ENCODE measurements around the gene PRPF6.
"Not testable (repeated sequence)": the region's sequence is repeated elsewhere in the genome, so short reads cannot be mapped to it uniquely, and the experiment has no call there.

PRPF6 gene

GRCh38 chr20:63969838-63970713 is 10.9 kb upstream of the PRPF6 start, which contains the start of gene ZNF512B:
Gene ZNF512B (minus strand): TSS chr20:63969930. CDS start chr20:63967950, 1,980 bp downstream.
- H3K4me3 ChIP-seq (ENCODE audit: low read length): peak within 1 kb of the TSS; percentile 86
- peak; percentile 64 for DNase-seq (ENCODE audit: low read depth, low spot score)

- H3K4me3 ChIP-seq (ENCODE audit: low read length): no peak overlapping the region
Observed at GRCh38 chr20:63970714-63971431, 10.1 kb upstream of the PRPF6 start.

GRCh38 chr20:63971960-63972311 is 9.0 kb upstream of the PRPF6 start:
- not testable (repeated sequence) for H3K4me3 ChIP-seq (ENCODE audit: low read length); DNase-seq (ENCODE audit: low read depth, low spot score)

More at GRCh38 chr20:63970714-63971431, 10.1 kb upstream of the PRPF6 start:
- DNase-seq (ENCODE audit: low read depth, low spot score): no peak

GRCh38 chr20:63972312-63973159 is 8.4 kb upstream of the PRPF6 start:
- DNase-seq (ENCODE audit: low read depth, low spot score): no peak
- H3K4me3 ChIP-seq (ENCODE audit: low read length): no peak overlapping the region

GRCh38 chr20:63973160-63973479 is 7.8 kb upstream of the PRPF6 start:
- no peak for DNase-seq (ENCODE audit: low read depth, low spot score)
- H3K4me3 ChIP-seq (ENCODE audit: low read length): no peak overlapping the region

GRCh38 chr20:63973636-63974401 is 7.1 kb upstream of the PRPF6 start:
- no peak for DNase-seq (ENCODE audit: low read depth, low spot score)

GRCh38 chr20:63974402-63975200 is 6.3 kb upstream of the PRPF6 start:
- no peak overlapping the region for H3K4me3 ChIP-seq (ENCODE audit: low read length)
- DNase-seq (ENCODE audit: low read depth, low spot score): no peak

More at GRCh38 chr20:63973636-63974401, 7.1 kb upstream of the PRPF6 start:
- H3K4me3 ChIP-seq (ENCODE audit: low read length): no peak overlapping the region

- DNase-seq (ENCODE audit: low read depth, low spot score): not testable (repeated sequence)
Observed at GRCh38 chr20:63976511-63976910, 4.4 kb upstream of the PRPF6 start.

GRCh38 chr20:63976980-63977738 is 3.8 kb upstream of the PRPF6 start:
- DNase-seq (ENCODE audit: low read depth, low spot score): no peak
- no peak overlapping the region for H3K4me3 ChIP-seq (ENCODE audit: low read length)

More at GRCh38 chr20:63976511-63976910, 4.4 kb upstream of the PRPF6 start:
- not testable (repeated sequence) for H3K4me3 ChIP-seq (ENCODE audit: low read length)

GRCh38 chr20:63977739-63978276 is 3.1 kb upstream of the PRPF6 start:
- no peak for DNase-seq (ENCODE audit: low read depth, low spot score)
- H3K4me3 ChIP-seq (ENCODE audit: low read length): peak overlapping the region; percentile 96

GRCh38 chr20:63978319-63979228 is 2.4 kb upstream of the PRPF6 start:
- DNase-seq (ENCODE audit: low read depth, low spot score): peak; percentile 53
- H3K4me3 ChIP-seq (ENCODE audit: low read length): peak overlapping the region; percentile 96

- DNase-seq (ENCODE audit: low read depth, low spot score): no peak
- peak overlapping the region; percentile 96 for H3K4me3 ChIP-seq (ENCODE audit: low read length)
Observed at GRCh38 chr20:63979229-63979556, 1.7 kb upstream of the PRPF6 start.

GRCh38 chr20:63979557-63980316 is 1.2 kb upstream of the PRPF6 start, which contains the start of gene SAMD10:
Gene SAMD10 (minus strand): TSS chr20:63979642. CDS start chr20:63979467, 175 bp downstream.
- H3K4me3 ChIP-seq (ENCODE audit: low read length): peak within 1 kb of the TSS; percentile 96
- peak; percentile 64 for DNase-seq (ENCODE audit: low read depth, low spot score)

- DNase-seq (ENCODE audit: low read depth, low spot score): no peak
- peak overlapping the region; percentile 96 for H3K4me3 ChIP-seq (ENCODE audit: low read length)
Observed at GRCh38 chr20:63980317-63980805, 571 bp upstream of the PRPF6 start.

GRCh38 chr20:63982937-63983336 is 2.0 kb downstream of the PRPF6 start:
- DNase-seq (ENCODE audit: low read depth, low spot score): no peak
- no peak overlapping the region for H3K4me3 ChIP-seq (ENCODE audit: low read length)
